ENCODE data around the gene CHCHD6.

CHCHD6 gene

GRCh38 chr3:126749547-126749875 is 45.5 kb downstream of the CHCHD6 start:
- H3K4me2 ChIP-seq (ENCODE audit: low read length), result no peak overlapping the region
- H3K4me3 ChIP-seq (ENCODE audit: low read depth, low read length), result no peak overlapping the region
- H3K27me3 ChIP-seq (ENCODE audit: control insufficient read depth, insufficient read depth, low read length), result no peaks in the 10 kb centered on the region
- H3K9ac ChIP-seq, result no peak overlapping the region
- peaks cover 10% of the 10 kb centered on the region for H3K79me2 ChIP-seq
- H3K9me3 ChIP-seq (ENCODE audit: control insufficient read depth, low read length), result no peaks in the 10 kb centered on the region
- no peak for TF ChIP-seq CTCF (IDR thresholded peaks at IDR 0.05)
- H2AFZ ChIP-seq, result no peak overlapping the region
- H3K4me1 ChIP-seq, result peaks cover 18% of the 10 kb centered on the region
- H3K27ac ChIP-seq, result no peak overlapping the region
- no peaks in the 10 kb centered on the region for H3K36me3 ChIP-seq (ENCODE audit: control insufficient read depth, insufficient read depth, low read length)

GRCh38 chr3:126749931-126750755 is 46.1 kb downstream of the CHCHD6 start:
- H3K4me3 ChIP-seq (ENCODE audit: low read depth, low read length), result no peak overlapping the region
- H3K9ac ChIP-seq, result no peak overlapping the region
- no peak overlapping the region for H3K27ac ChIP-seq
- TF ChIP-seq CTCF (IDR thresholded peaks at IDR 0.05), result no peak
- H3K9me3 ChIP-seq (ENCODE audit: control insufficient read depth, low read length), result no peaks in the 10 kb centered on the region
- H3K4me2 ChIP-seq (ENCODE audit: low read length), result no peak overlapping the region
- H3K4me1 ChIP-seq, result peaks cover 18% of the 10 kb centered on the region
- no peaks in the 10 kb centered on the region for H3K27me3 ChIP-seq (ENCODE audit: control insufficient read depth, insufficient read depth, low read length)
- peaks cover 10% of the 10 kb centered on the region for H3K79me2 ChIP-seq
- H2AFZ ChIP-seq, result no peak overlapping the region
- no peaks in the 10 kb centered on the region for H3K36me3 ChIP-seq (ENCODE audit: control insufficient read depth, insufficient read depth, low read length)

- no peak overlapping the region for H3K9ac ChIP-seq
- no peak overlapping the region for H3K4me3 ChIP-seq (ENCODE audit: low read depth, low read length)
- no peak overlapping the region for H2AFZ ChIP-seq
- H3K79me2 ChIP-seq, result peaks cover 11% of the 10 kb centered on the region
- no peak overlapping the region for H3K27ac ChIP-seq
- no peaks in the 10 kb centered on the region for H3K27me3 ChIP-seq (ENCODE audit: control insufficient read depth, insufficient read depth, low read length)
- no peaks in the 10 kb centered on the region for H3K36me3 ChIP-seq (ENCODE audit: control insufficient read depth, insufficient read depth, low read length)
- TF ChIP-seq CTCF (IDR thresholded peaks at IDR 0.05), result no peak
- H3K4me2 ChIP-seq (ENCODE audit: low read length), result no peak overlapping the region
- H3K4me1 ChIP-seq, result peaks cover 13% of the 10 kb centered on the region
- no peaks in the 10 kb centered on the region for H3K9me3 ChIP-seq (ENCODE audit: control insufficient read depth, low read length)
Measured at GRCh38 chr3:126750756-126751121, 46.7 kb downstream of the CHCHD6 start.

GRCh38 chr3:126751611-126752302 is 47.7 kb downstream of the CHCHD6 start:
- TF ChIP-seq CTCF (IDR thresholded peaks at IDR 0.05), result no peak
- H3K4me2 ChIP-seq (ENCODE audit: low read length), result no peak overlapping the region
- H3K9ac ChIP-seq, result no peak overlapping the region
- peaks cover 11% of the 10 kb centered on the region for H3K4me1 ChIP-seq
- H3K27me3 ChIP-seq (ENCODE audit: control insufficient read depth, insufficient read depth, low read length), result no peaks in the 10 kb centered on the region
- H2AFZ ChIP-seq, result no peak overlapping the region
- H3K36me3 ChIP-seq (ENCODE audit: control insufficient read depth, insufficient read depth, low read length), result no peaks in the 10 kb centered on the region
- H3K79me2 ChIP-seq, result peaks cover 11% of the 10 kb centered on the region
- H3K27ac ChIP-seq, result no peak overlapping the region
- no peaks in the 10 kb centered on the region for H3K9me3 ChIP-seq (ENCODE audit: control insufficient read depth, low read length)
- H3K4me3 ChIP-seq (ENCODE audit: low read depth, low read length), result no peak overlapping the region
